IMR-90 (cell line): ENCODE measurements around the gene LY6G6D. TPM values are rescaled to one million over a fixed set of nuclear protein-coding genes. Genes with fewer than 3 reads are reported as not detected.

Experiments used
- CEBPB ChIP-seq: IDR thresholded peaks from 2 replicates; pipeline ENCODE4 v1.6.1; 2012; ENCODE audit warnings: low read depth, low read length, improper control_type of control experiment
- CTCF ChIP-seq: conservative IDR thresholded peaks from 2 replicates; pipeline ENCODE4 v1.5.1; 2012; ENCODE audit warnings: mild to moderate bottlenecking, low read depth, low read length, improper control_type of control experiment
- MAZ ChIP-seq: IDR thresholded peaks from 2 replicates; pipeline ENCODE4 v1.6.1; 2012; ENCODE audit warnings: low read depth, mild to moderate bottlenecking, low read length, improper control_type of control experiment, moderate library complexity, borderline replicate concordance
- MXI1 ChIP-seq: IDR thresholded peaks from 2 replicates; pipeline ENCODE4 v1.6.1; 2012; ENCODE audit warnings: low read depth, mild to moderate bottlenecking, low read length, moderate library complexity, borderline replicate concordance
- POLR2A ChIP-seq: IDR thresholded peaks from 2 replicates; pipeline ENCODE4 v1.6.1; 2012; ENCODE audit warnings: mild to moderate bottlenecking, low read depth, low read length
- polyA plus RNA-seq, 3 experiments: library from polyadenylated mRNA; depleted of rRNA; stranded (reverse); fragments of >200 nt; gene quantifications; 2 replicates each; pipeline ENCODE4 v1.2.3, GENCODE V29; 2012; ENCODE audit warnings: low replicate concordance in 1 of 3
- total RNA-seq: library from RNA; depleted of rRNA; stranded (reverse); fragments of >200 nt; gene quantifications from 2 replicates; pipeline ENCODE4 v1.2.3, GENCODE V29; 2012

LY6G6D gene
- total and polyA plus RNA-seq, 2 of the 4 experiments (the other 2 are of a cell fraction) = not detected

GRCh38 chr6:31737991-31738979, 23.1 kb downstream of the LY6G6D start (continued):
- TF ChIP-seq MAZ = no peak
- TF ChIP-seq CTCF = peak; percentile 30; the same call in 1 of the 2 replicates
- no peak for TF ChIP-seq MXI1
- TF ChIP-seq POLR2A = peak; percentile 55
- TF ChIP-seq CEBPB = no peak
